Motor neuron (in vitro differentiated cells): ENCODE data around the gene EFCAB13. TPM values are rescaled to one million over a fixed set of nuclear protein-coding genes. Genes with fewer than 3 reads are reported as not detected.
"Not testable (repeated sequence)": the region's sequence is repeated elsewhere in the genome, so short reads cannot be mapped to it uniquely, and the experiment has no call there.

Experiments used
- ATAC-seq, 8 experiments: fragments of 200-7000 bp; cut with Tn5 transposase; replicated peaks in 6 of 8; 2 replicates each; pipeline ENCODE4 v1.8.0; 2021; ENCODE audit warnings: mild to moderate bottlenecking in 8 of 8, moderate library complexity in 8 of 8
- H3K27ac ChIP-seq, 2 donors: fragments of 250-450 bp; sonication (Bioruptor Pico); 2 replicates each; pipeline ENCODE4 v1.9.0; 2021; ENCODE audit warnings: antibody characterized with exemption in 2 of 2, mild to moderate bottlenecking in 2 of 2, moderate library complexity in 1 of 2
- H3K4me1 ChIP-seq, 2 donors: fragments of 250-450 bp; sonication (Bioruptor Pico); replicated peaks in 1 of 2; 2 replicates each; pipeline ENCODE4 v1.6.1; 2021; ENCODE audit warnings: antibody characterized with exemption in 2 of 2, mild to moderate bottlenecking in 2 of 2, moderate library complexity in 1 of 2
- H3K4me3 ChIP-seq, 5 donors: fragments of 250-450 bp; sonication (Bioruptor Pico); 2 replicates each; pipeline ENCODE4 v1.9.0; 2021; ENCODE audit warnings: antibody characterized with exemption in 5 of 5, mild to moderate bottlenecking in 5 of 5, moderate library complexity in 4 of 5
- WGBS, 10 experiments: fragments of 450-650 bp; shearing (Covaris generic); methylation state at CpG; one replicate each; pipeline ENCODE4 v1.0.0; 2022; 5-methylcytosine and 5-hydroxymethylcytosine counted together
- in situ Hi-C, 9 experiments: fragments of 400-800 bp; cut with MboI; loops; one replicate each; pipeline ENCODE4 v1.15.0; 2021; ENCODE audit warnings: low sequenced_read_pairs in 9 of 9, low pct_unique_long_range_greater_than_20kb in 2 of 9; ENCODE audit not compliant: unreplicated experiment in 9 of 9
- total RNA-seq, 8 experiments: library from RNA; unstranded; fragments of 300-600 nt; gene quantifications; 2 replicates each; pipeline versions ENCODE4 v1.2.3 to v1.2.4, GENCODE V29; 2022

EFCAB13 gene
- total RNA-seq, 8 experiments from 2014 or later, result 1.3 to 6.9 (median 3.0) TPM

GRCh38 chr17:47425233-47425632 lies 101.5 kb downstream of the EFCAB13 start:
- H3K4me3 ChIP-seq, H3K27ac ChIP-seq, in situ Hi-C loops, ATAC-seq, H3K4me1 ChIP-seq: not testable (repeated sequence)
- WGBS, 10 experiments, result 92 to 100% (median 100%) methylated on average over 2 of the region's 3 CpGs; no CpG with 5 or more reads in 7 of the 10 experiments

- WGBS, 10 experiments, result 74 to 100% (median 92%) methylated on average over 1 to 3 of the region's 3 CpGs
- ATAC-seq, H3K4me3 ChIP-seq, H3K27ac ChIP-seq, in situ Hi-C loops, H3K4me1 ChIP-seq: not testable (repeated sequence)
Observed at GRCh38 chr17:47425887-47426635, 102.3 kb downstream of the EFCAB13 start.

- ATAC-seq, result no peak
- Histone ChIP-seq H3K27ac (no peak overlapping the region), H3K4me1 (no peaks in the 10 kb centered on the region), H3K4me3 (no peak overlapping the region)
- 61 to 100% (median 95%) methylated on average over 1 to 2 of the region's 2 CpGs for WGBS, 10 experiments
- in situ Hi-C loops, result no loop called here
Observed at GRCh38 chr17:47427985-47428384, 104.2 kb downstream of the EFCAB13 start.

- in situ Hi-C loops, ATAC-seq, H3K4me1 ChIP-seq: not testable (repeated sequence)
Observed at GRCh38 chr17:47432240-47432639, 108.5 kb downstream of the EFCAB13 start.

GRCh38 chr17:47465165-47465564 lies 141.4 kb downstream of the EFCAB13 start:
- ATAC-seq, result no peak
- no peak overlapping the region for H3K27ac ChIP-seq
- H3K4me3 ChIP-seq, result no peak overlapping the region
- H3K4me1 ChIP-seq, result no peaks in the 10 kb centered on the region
- in situ Hi-C loops, result no loop called here
- WGBS, 10 experiments, result 88 to 100% (median 100%) methylated on average over 1 to 3 of the region's 3 CpGs; no CpG with 5 or more reads in 1 of the 10 experiments

More at GRCh38 chr17:47432240-47432639, 108.5 kb downstream of the EFCAB13 start:
- not testable (repeated sequence) for H3K27ac ChIP-seq, H3K4me3 ChIP-seq
- WGBS, 10 experiments, result 90 to 100% (median 97%) methylated on average over 1 to 7 of the region's 9 CpGs

- ATAC-seq, H3K4me1 ChIP-seq, in situ Hi-C loops, H3K27ac ChIP-seq, H3K4me3 ChIP-seq: not testable (repeated sequence)
- 80 to 100% (median 100%) methylated on average over 1 to 3 of the region's 4 CpGs; no CpG with 5 or more reads in 3 of the 10 experiments for WGBS, 10 experiments
Observed at GRCh38 chr17:47466976-47467375, 143.2 kb downstream of the EFCAB13 start.

GRCh38 chr17:47470836-47471235 lies 147.1 kb downstream of the EFCAB13 start:
- no peak overlapping the region for H3K4me3 ChIP-seq
- no peak for ATAC-seq
- in situ Hi-C loops, result no loop called here
- 83 to 100% (median 92%) methylated on average over 2 to 3 of the region's 5 CpGs; no CpG with 5 or more reads in 4 of the 10 experiments for WGBS, 10 experiments
- H3K4me1 ChIP-seq, result no peaks in the 10 kb centered on the region
- no peak overlapping the region for H3K27ac ChIP-seq

- in situ Hi-C loops, H3K4me3 ChIP-seq, ATAC-seq, H3K4me1 ChIP-seq, H3K27ac ChIP-seq: not testable (repeated sequence)
- WGBS, 10 experiments, result 80 to 100% (median 95%) methylated on average over 1 to 5 of the region's 6 CpGs; no CpG with 5 or more reads in 4 of the 10 experiments
Observed at GRCh38 chr17:47472073-47472472, 148.3 kb downstream of the EFCAB13 start.

Other genes starting within 250 kb of the EFCAB13 start
- 10 to 100 TPM; 32.6 to 72.2 (median 53.3) TPM for gene CDC27, start 134.7 kb upstream of the EFCAB13 start, total RNA-seq
- gene MYL4, start 114.6 kb upstream of the EFCAB13 start, total RNA-seq, result under 1 TPM in 1 of 8 experiments, not detected in 7; 0.71 TPM
- gene ITGB3, start 70.1 kb upstream of the EFCAB13 start, total RNA-seq, result 1 to 10 TPM in 3 of 8 experiments, under 1 TPM in 5; 0.05 to 5.4 (median 0.75) TPM
- gene NPEPPS, start 207.2 kb downstream of the EFCAB13 start, total RNA-seq, result 100 to 1,000 TPM in 2 of 8 experiments, 10 to 100 TPM in 6; 57.4 to 132 (median 72.7) TPM